GM18507 (cell line): Measurements from ENCODE around the gene ARL16.

Experiments
- DNase-seq: peaks from one replicate; pipeline ENCODE4 v3.0.0; 2011; ENCODE audit warnings: low read depth; ENCODE audit not compliant: insufficient read length; ENCODE audit errors: extremely low spot score
- FAIRE-seq: peaks from 2 replicates; lab custom pipeline; 2011; peaks lifted over from hg19 to GRCh38; lab: Jason Lieb, UNC

The ARL16 gene

GRCh38 chr17:81683584-81684441 is at the start of gene ARL16, which contains the start of gene HGS:
TSS of gene ARL16 (minus strand) at chr17:81683797. CDS start at chr17:81683753, 44 bp downstream.
TSS of gene HGS (plus strand) at chr17:81684011. CDS start at chr17:81684067, 56 bp downstream.
- FAIRE-seq = peak; percentile 98
- peak; percentile 99 for DNase-seq

- FAIRE-seq = no peak
Measured at GRCh38 chr17:81727324-81728031, 43.9 kb upstream of the ARL16 start.

GRCh38 chr17:81726004-81726403 is 42.4 kb upstream of the ARL16 start:
- no peak for DNase-seq
- no peak for FAIRE-seq

More at GRCh38 chr17:81727324-81728031, 43.9 kb upstream of the ARL16 start:
- no peak for DNase-seq

GRCh38 chr17:81725439-81725838 is 41.8 kb upstream of the ARL16 start:
- FAIRE-seq = no peak
- DNase-seq = no peak

GRCh38 chr17:81723651-81724209 is 40.1 kb upstream of the ARL16 start:
- FAIRE-seq (no peak), DNase-seq (no peak)

- FAIRE-seq (no peak), DNase-seq (no peak)
Measured at GRCh38 chr17:81722184-81723120, 38.9 kb upstream of the ARL16 start.

GRCh38 chr17:81720267-81721071 is 36.9 kb upstream of the ARL16 start:
- no peak for FAIRE-seq

GRCh38 chr17:81719410-81720266 is 36.0 kb upstream of the ARL16 start:
- DNase-seq (no peak), FAIRE-seq (no peak)

More at GRCh38 chr17:81720267-81721071, 36.9 kb upstream of the ARL16 start:
- DNase-seq = no peak

- FAIRE-seq (no peak), DNase-seq (no peak)
Measured at GRCh38 chr17:81717766-81718089, 34.1 kb upstream of the ARL16 start.

GRCh38 chr17:81717049-81717765 is 33.6 kb upstream of the ARL16 start:
- DNase-seq (no peak), FAIRE-seq (no peak)

GRCh38 chr17:81716674-81716996 is 33.0 kb upstream of the ARL16 start:
- DNase-seq (no peak), FAIRE-seq (no peak)

- no peak for FAIRE-seq
Measured at GRCh38 chr17:81715872-81716673, 32.5 kb upstream of the ARL16 start.

GRCh38 chr17:81715107-81715871 is 31.7 kb upstream of the ARL16 start:
- no peak for DNase-seq
- FAIRE-seq = no peak

More at GRCh38 chr17:81715872-81716673, 32.5 kb upstream of the ARL16 start:
- DNase-seq = no peak

- FAIRE-seq (no peak), DNase-seq (no peak)
Measured at GRCh38 chr17:81714412-81715106, 31.0 kb upstream of the ARL16 start.
